ENCODE results near the gene WDR91.
"Not testable (repeated sequence)": the region's sequence is repeated elsewhere in the genome, so short reads cannot be mapped to it uniquely, and the experiment has no call there.

The WDR91 gene

DNA sequence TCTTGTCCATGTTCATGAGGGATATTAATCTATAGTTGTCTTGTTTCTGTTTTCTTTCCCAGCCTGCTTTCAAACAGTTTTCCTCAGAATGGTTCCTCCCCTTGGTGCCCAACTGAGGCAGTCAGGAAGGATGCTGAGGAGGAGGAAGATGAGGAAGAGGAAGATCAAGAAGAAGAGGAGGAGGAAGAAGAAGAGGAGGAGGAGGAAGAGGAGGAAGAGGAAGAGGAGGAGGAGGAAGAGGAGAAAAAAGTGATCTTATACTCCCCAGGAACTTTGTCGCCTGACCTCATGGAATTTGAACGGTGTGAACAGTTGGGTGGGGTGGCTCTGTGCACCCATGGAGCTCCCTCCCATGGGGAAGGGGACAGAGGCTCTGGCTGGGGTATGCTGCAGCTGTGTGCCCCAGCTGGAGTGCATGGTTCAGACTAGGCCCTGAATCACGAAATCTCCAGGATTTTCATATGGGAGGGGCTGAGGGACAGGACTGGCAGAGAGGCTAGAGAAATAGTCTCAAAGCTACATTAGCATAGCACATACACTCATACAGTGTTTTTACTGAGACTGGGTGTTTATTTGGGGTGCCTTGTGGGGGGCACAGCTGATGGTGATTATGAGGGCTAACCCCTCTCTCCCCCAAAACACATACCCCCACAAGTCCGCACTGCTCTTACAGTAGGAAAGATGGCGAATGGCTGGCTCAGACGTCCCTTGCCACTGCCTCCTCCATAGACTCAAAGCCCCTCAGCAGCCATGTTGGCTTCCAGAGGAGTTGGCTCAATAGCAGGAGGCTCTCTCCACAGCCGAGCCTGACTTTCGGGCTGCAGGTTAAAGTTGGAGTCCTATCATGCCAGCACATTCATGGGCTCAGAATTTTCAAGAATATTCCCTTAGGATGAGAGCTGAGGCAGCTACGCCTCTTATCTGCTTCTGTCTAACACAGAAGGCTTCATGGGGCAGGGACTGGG is 34.2 kb upstream of the WDR91 start:
- Histone ChIP-seq H3K27me3 (ENCODE audit: control insufficient read depth, insufficient read depth, low read length) (no peaks in the 10 kb centered on the region), H3K4me3 (ENCODE audit: low read depth, low read length) (no peak overlapping the region), H3K4me1 (ENCODE audit: control insufficient read depth, insufficient read depth, low read length) (no peaks in the 10 kb centered on the region), H3K36me3 (ENCODE audit: control insufficient read depth, insufficient read depth, low read length) (no peaks in the 10 kb centered on the region), H3K9ac (ENCODE audit: low read depth, low read length) (no peak overlapping the region), H3K9me3 (ENCODE audit: control insufficient read depth, insufficient read depth, low read length) (no peaks in the 10 kb centered on the region), H3K27ac (ENCODE audit: low read depth, low read length) (no peak overlapping the region)

DNA sequence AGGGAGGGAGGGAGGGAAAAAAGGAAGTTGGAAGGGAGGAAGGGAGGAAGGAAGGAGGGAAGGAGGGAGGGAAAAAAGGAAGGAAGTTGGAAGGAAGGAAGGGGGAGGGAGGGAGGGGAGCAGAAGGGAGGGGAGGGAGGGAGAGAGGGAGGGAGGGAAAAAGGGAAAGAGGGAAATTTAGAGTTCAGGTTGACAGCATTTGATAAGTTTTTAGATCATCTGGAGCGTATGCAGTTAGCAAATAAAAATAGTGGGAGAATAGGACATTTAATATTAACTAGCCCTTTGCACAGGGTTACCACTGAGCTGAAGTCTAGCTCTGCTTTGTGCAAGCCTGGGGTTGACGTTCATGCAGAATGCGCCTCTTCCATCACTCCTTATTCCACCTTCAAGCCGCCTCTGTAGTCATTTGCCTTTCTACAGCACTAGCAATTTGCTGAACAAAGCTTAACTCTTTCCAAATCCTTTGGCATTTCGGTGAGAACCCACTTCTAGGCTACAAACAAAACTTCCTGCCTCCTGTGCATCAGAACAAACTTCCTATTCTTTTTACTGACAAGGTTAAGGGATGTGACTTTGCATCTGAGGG is 30.9 kb upstream of the WDR91 start:
- no peak overlapping the region for H3K27ac ChIP-seq (ENCODE audit: low read depth, low read length)
- H3K4me1 ChIP-seq (ENCODE audit: control insufficient read depth, insufficient read depth, low read length): peaks cover 7% of the 10 kb centered on the region
- no peak overlapping the region for H3K9ac ChIP-seq (ENCODE audit: low read depth, low read length)
- H3K27me3 ChIP-seq (ENCODE audit: control insufficient read depth, insufficient read depth, low read length): no peaks in the 10 kb centered on the region
- H3K4me3 ChIP-seq (ENCODE audit: low read depth, low read length): no peak overlapping the region
- H3K36me3 ChIP-seq (ENCODE audit: control insufficient read depth, insufficient read depth, low read length): no peaks in the 10 kb centered on the region
- no peaks in the 10 kb centered on the region for H3K9me3 ChIP-seq (ENCODE audit: control insufficient read depth, insufficient read depth, low read length)

DNA sequence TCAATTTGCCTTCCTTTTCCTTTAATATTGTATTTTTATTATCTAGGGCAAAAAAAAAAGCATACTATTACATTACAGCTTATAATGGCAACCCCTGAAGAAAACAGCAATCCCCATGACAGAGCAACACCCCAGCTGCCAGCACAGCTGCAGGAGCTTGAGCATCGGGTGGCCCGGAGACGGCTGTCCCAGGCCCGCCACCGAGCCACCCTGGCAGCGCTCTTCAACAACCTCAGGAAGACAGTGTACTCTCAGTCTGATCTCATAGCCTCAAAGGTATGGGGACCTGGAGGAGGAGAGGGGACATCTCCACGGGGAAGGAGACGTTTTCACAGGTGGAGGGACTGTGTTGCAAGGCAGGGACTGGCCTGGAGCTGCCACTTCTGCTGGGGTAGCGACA is 29.1 kb upstream of the WDR91 start:
- H3K4me1 ChIP-seq (ENCODE audit: control insufficient read depth, insufficient read depth, low read length): peaks cover 7% of the 10 kb centered on the region
- no peak overlapping the region for H3K27ac ChIP-seq (ENCODE audit: low read depth, low read length)
- H3K9me3 ChIP-seq (ENCODE audit: control insufficient read depth, insufficient read depth, low read length): no peaks in the 10 kb centered on the region
- no peaks in the 10 kb centered on the region for H3K27me3 ChIP-seq (ENCODE audit: control insufficient read depth, insufficient read depth, low read length)
- H3K4me3 ChIP-seq (ENCODE audit: low read depth, low read length): no peak overlapping the region
- no peaks in the 10 kb centered on the region for H3K36me3 ChIP-seq (ENCODE audit: control insufficient read depth, insufficient read depth, low read length)
- no peak overlapping the region for H3K9ac ChIP-seq (ENCODE audit: low read depth, low read length)

GRCh38 chr7:135239263-135239662 is 27.9 kb upstream of the WDR91 start:
- Histone ChIP-seq H3K36me3 (ENCODE audit: control insufficient read depth, insufficient read depth, low read length) (no peaks in the 10 kb centered on the region), H3K4me1 (ENCODE audit: control insufficient read depth, insufficient read depth, low read length) (peaks cover 7% of the 10 kb centered on the region)

DNA sequence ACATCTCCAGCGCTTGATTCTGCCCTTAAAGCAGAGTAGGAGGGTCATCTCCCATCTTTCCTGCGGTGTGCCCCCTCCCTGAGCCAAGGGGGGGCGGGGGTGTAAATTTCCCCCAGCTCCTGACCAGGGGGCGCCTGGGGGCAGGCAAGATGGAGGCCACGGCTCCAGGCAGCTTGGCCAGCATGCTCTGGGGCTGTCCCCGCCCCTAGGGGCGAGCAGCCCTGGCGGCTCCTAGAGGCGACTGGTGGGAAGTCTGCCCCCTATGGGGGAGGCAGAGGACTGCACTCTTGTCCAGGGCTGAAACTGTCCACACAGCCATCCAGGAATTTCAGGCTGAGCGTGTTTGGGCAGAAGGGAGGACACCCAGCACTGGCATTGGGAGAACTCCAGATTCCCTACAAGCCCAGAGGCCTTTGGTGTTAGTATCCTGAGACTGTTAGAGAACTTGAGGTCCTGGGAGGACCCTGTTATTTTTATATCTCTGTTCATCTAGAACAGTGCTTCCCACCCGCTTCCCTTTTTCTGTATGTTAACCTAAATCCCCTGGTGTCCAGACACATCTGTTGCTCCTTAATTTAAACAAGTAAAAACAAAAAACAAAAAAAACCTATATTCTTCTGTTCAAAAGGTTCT is 26.9 kb upstream of the WDR91 start:
- no peaks in the 10 kb centered on the region for H3K36me3 ChIP-seq (ENCODE audit: control insufficient read depth, insufficient read depth, low read length)
- no peaks in the 10 kb centered on the region for H3K9me3 ChIP-seq (ENCODE audit: control insufficient read depth, insufficient read depth, low read length)
- H3K9ac ChIP-seq (ENCODE audit: low read depth, low read length): no peak overlapping the region
- no peak overlapping the region for H3K4me3 ChIP-seq (ENCODE audit: low read depth, low read length)
- H3K4me1 ChIP-seq (ENCODE audit: control insufficient read depth, insufficient read depth, low read length): peaks cover 7% of the 10 kb centered on the region
- no peaks in the 10 kb centered on the region for H3K27me3 ChIP-seq (ENCODE audit: control insufficient read depth, insufficient read depth, low read length)
- no peak overlapping the region for H3K27ac ChIP-seq (ENCODE audit: low read depth, low read length)

More at GRCh38 chr7:135239263-135239662, 27.9 kb upstream of the WDR91 start:
- H3K4me3 ChIP-seq (ENCODE audit: low read depth, low read length): no peak overlapping the region
- no peaks in the 10 kb centered on the region for H3K9me3 ChIP-seq (ENCODE audit: control insufficient read depth, insufficient read depth, low read length)
- no peaks in the 10 kb centered on the region for H3K27me3 ChIP-seq (ENCODE audit: control insufficient read depth, insufficient read depth, low read length)
- H3K27ac ChIP-seq (ENCODE audit: low read depth, low read length): no peak overlapping the region
- H3K9ac ChIP-seq (ENCODE audit: low read depth, low read length): no peak overlapping the region

DNA sequence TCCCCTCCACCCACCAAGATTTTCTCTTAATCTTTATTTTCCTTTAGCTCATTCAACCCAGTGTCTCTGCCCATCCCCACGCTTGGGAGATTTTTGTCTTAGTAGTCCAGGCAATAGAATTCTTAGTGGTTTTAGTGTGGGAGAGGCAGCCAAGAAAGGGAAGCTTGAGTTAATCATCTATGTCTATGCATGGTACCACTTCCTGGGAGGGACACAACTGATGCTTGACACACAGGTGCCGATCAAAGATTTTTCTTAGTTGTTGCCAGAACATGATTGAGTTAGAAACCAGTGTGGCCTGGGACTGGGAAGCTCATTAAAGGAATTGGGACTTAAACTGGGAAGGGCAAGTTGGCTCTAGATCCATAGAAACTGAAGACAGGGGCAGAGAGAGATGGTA is 25.4 kb upstream of the WDR91 start:
- Histone ChIP-seq H3K27ac (ENCODE audit: low read depth, low read length) (no peak overlapping the region), H3K27me3 (ENCODE audit: control insufficient read depth, insufficient read depth, low read length) (no peaks in the 10 kb centered on the region), H3K36me3 (ENCODE audit: control insufficient read depth, insufficient read depth, low read length) (no peaks in the 10 kb centered on the region), H3K9me3 (ENCODE audit: control insufficient read depth, insufficient read depth, low read length) (no peaks in the 10 kb centered on the region), H3K9ac (ENCODE audit: low read depth, low read length) (no peak overlapping the region), H3K4me3 (ENCODE audit: low read depth, low read length) (no peak overlapping the region), H3K4me1 (ENCODE audit: control insufficient read depth, insufficient read depth, low read length) (peaks cover 7% of the 10 kb centered on the region)

DNA sequence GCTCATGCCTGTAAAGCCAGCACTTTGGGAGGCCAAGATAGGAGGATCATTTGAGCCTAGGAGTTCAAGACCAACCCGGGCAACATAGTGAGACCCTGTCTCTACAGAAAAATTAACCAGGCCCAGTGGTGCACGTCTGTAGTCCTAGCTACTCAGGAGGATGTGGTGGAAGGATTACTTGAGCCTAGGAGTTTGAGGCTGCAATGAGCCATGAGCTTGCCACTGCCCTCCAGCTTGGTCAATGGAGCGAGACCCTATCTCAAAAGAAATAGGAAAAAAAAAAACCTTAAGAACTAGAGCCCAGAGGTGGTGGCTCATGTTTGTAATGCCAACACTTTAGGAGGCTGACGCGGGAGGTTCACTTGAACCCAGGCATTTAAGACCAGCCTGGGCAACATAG is 24.5 kb upstream of the WDR91 start:
- Histone ChIP-seq H3K4me1 (ENCODE audit: control insufficient read depth, insufficient read depth, low read length) (peaks cover 7% of the 10 kb centered on the region), H3K9ac (ENCODE audit: low read depth, low read length) (no peak overlapping the region), H3K9me3 (ENCODE audit: control insufficient read depth, insufficient read depth, low read length) (no peaks in the 10 kb centered on the region), H3K4me3 (ENCODE audit: low read depth, low read length) (no peak overlapping the region), H3K36me3 (ENCODE audit: control insufficient read depth, insufficient read depth, low read length) (no peaks in the 10 kb centered on the region), H3K27ac (ENCODE audit: low read depth, low read length) (no peak overlapping the region), H3K27me3 (ENCODE audit: control insufficient read depth, insufficient read depth, low read length) (no peaks in the 10 kb centered on the region)

DNA sequence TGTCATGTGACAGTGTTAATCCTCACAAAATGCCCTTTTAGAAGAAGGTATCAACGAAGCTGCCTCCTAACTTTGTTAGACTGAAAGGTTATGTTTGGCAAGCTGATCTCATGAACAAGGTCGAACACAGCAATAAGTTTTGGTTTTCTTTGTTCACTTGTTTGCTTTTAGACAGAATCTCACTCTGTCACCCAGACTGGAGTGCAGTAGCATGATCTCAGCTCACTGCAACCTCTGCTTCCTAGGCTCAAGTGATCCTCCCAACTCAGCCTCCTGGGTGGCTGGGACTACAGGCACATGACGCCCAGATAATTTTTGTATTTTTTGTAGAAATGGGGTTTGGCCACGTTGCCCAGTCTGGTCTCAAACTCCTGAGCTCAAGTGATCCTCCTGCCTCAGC is 23.4 kb upstream of the WDR91 start:
- no peaks in the 10 kb centered on the region for H3K27me3 ChIP-seq (ENCODE audit: control insufficient read depth, insufficient read depth, low read length)
- H3K27ac ChIP-seq (ENCODE audit: low read depth, low read length): no peak overlapping the region
- no peak overlapping the region for H3K4me3 ChIP-seq (ENCODE audit: low read depth, low read length)
- H3K9me3 ChIP-seq (ENCODE audit: control insufficient read depth, insufficient read depth, low read length): no peaks in the 10 kb centered on the region
- H3K4me1 ChIP-seq (ENCODE audit: control insufficient read depth, insufficient read depth, low read length): peaks cover 7% of the 10 kb centered on the region
- no peak overlapping the region for H3K9ac ChIP-seq (ENCODE audit: low read depth, low read length)
- H3K36me3 ChIP-seq (ENCODE audit: control insufficient read depth, insufficient read depth, low read length): no peaks in the 10 kb centered on the region

GRCh38 chr7:135234095-135234494 is 22.8 kb upstream of the WDR91 start:
- H3K9me3 ChIP-seq (ENCODE audit: control insufficient read depth, insufficient read depth, low read length): not testable (repeated sequence)

GRCh38 chr7:135233570-135233969 is 22.2 kb upstream of the WDR91 start, which contains the start of gene STRA8:
Gene STRA8, plus strand, starts transcription at chr7:135233838. Its CDS starts 6,687 bp downstream, at chr7:135240525.
- Histone ChIP-seq H3K4me1 (ENCODE audit: control insufficient read depth, insufficient read depth, low read length) (no peaks in the 10 kb centered on the region), H3K9me3 (ENCODE audit: control insufficient read depth, insufficient read depth, low read length) (no peaks in the 10 kb centered on the region), H3K9ac (ENCODE audit: low read depth, low read length) (no peak within 1 kb of the TSS), H3K27me3 (ENCODE audit: control insufficient read depth, insufficient read depth, low read length) (no peaks in the 10 kb centered on the region), H3K27ac (ENCODE audit: low read depth, low read length) (no peak within 1 kb of the TSS), H3K4me3 (ENCODE audit: low read depth, low read length) (no peak within 1 kb of the TSS), H3K36me3 (ENCODE audit: control insufficient read depth, insufficient read depth, low read length) (no peaks in the 10 kb centered on the region)

More at GRCh38 chr7:135234095-135234494, 22.8 kb upstream of the WDR91 start:
- not testable (repeated sequence) for H3K4me1 ChIP-seq (ENCODE audit: control insufficient read depth, insufficient read depth, low read length); H3K27me3 ChIP-seq (ENCODE audit: control insufficient read depth, insufficient read depth, low read length); H3K9ac ChIP-seq (ENCODE audit: low read depth, low read length); H3K27ac ChIP-seq (ENCODE audit: low read depth, low read length); H3K36me3 ChIP-seq (ENCODE audit: control insufficient read depth, insufficient read depth, low read length); H3K4me3 ChIP-seq (ENCODE audit: low read depth, low read length)

- H3K9me3 ChIP-seq (ENCODE audit: control insufficient read depth, insufficient read depth, low read length): no peaks in the 10 kb centered on the region
- no peak overlapping the region for H3K9ac ChIP-seq (ENCODE audit: low read depth, low read length)
- no peak overlapping the region for H3K4me3 ChIP-seq (ENCODE audit: low read depth, low read length)
- no peaks in the 10 kb centered on the region for H3K4me1 ChIP-seq (ENCODE audit: control insufficient read depth, insufficient read depth, low read length)
- H3K27me3 ChIP-seq (ENCODE audit: control insufficient read depth, insufficient read depth, low read length): no peaks in the 10 kb centered on the region
- H3K27ac ChIP-seq (ENCODE audit: low read depth, low read length): no peak overlapping the region
- no peaks in the 10 kb centered on the region for H3K36me3 ChIP-seq (ENCODE audit: control insufficient read depth, insufficient read depth, low read length)
Measured at GRCh38 chr7:135232720-135233119, 21.4 kb upstream of the WDR91 start.

Data from HUES48 (cell line).